Amygdala (tissue), 56 donors: ENCODE results near the gene OR52K1.
"Not testable (repeated sequence)": the region's sequence is repeated elsewhere in the genome, so short reads cannot be mapped to it uniquely, and the experiment has no call there.

Source experiments
- DNase-seq, 56 donors: peaks; one replicate each; lab custom pipeline; 2025; lab: John Stamatoyannopoulos, UW

OR52K1 gene

DNA sequence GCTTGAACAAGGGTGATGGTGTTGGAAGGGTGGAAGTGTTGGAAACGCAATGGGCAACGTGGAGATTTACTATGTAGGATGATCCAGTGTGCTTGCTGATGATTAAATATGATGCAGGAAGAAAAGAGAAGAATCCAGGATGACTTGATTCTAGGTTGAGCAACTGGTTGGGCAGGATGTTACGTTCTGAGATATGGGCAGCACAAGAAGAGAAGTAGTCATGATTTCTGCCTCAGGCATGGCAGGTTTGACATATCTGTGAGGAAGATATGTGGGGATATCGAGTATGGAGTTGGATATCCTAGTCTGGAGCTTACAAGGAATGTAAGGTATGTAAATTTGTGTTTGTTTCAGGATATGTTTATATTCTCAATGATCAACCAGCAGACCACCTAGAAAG is 1.9 kb downstream of the OR52K1 start:
- DNase-seq = no peak

DNA sequence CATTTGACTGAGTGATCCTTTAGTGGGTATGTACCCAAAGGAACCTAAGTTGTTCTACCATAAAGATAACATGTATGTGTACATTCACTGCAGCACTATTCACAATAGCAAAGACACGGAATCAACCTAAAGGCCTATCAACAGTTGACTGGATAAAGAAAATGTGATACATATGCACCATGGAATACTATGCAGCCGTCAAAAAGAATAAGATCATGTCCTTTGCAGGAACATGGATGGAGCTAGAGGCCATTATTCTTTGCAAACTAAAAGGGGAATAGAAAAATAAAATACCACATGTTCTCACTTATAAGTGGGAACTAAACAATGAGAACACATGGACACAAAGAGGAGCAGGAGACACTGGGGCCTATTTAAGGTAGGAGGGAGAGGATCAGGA is 9.0 kb downstream of the OR52K1 start:
- DNase-seq = not testable (repeated sequence)

DNA sequence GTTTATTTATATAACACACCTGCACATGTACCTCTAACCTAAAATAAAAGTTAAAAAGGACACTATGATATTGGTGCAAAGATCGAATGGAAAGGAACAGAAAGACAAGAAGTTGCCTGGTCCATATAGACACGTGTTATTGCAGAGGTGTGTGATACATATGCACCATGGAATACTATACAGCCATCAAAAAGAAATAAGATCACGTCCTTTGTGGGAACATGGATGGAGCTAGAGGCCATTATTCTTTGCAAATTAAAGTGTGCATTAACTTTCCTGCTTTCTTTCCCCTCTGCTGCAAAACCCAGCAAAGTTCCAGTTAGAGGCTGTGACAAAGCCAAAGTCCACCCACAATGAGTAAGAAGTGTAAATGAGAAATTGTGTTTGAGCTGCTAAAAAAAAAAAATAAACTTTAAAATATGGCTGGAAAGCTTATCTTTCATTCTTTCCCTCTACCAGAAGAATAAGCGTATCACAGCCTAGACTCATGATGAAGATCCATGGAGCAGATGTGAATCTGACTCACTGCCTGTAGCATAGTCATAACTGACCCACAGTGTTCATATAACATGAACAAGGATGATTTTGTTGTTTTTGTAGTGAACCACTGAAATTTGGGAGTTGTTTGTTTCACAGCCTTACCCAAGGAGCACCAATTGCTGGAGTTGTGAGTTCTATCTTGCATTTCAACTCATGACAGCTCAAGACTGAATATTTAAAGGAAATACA is 9.6 kb downstream of the OR52K1 start:
- DNase-seq = no peak

DNA sequence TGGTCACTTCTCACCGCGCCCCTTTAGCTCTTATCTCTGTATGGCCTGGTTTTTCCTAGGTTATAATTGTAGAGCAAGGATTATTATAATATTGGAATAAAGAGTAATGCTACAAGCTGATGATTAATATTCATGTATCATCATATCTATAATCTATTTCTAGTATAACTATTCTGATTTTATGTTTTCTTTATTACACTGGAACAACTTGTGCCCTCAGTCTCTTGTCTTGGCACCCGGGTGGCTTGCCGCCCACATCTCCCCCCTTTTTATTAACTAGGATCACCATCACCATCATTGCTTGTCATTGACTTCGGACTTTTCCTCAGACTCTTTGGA is 11.0 kb downstream of the OR52K1 start:
- DNase-seq = no peak

DNA sequence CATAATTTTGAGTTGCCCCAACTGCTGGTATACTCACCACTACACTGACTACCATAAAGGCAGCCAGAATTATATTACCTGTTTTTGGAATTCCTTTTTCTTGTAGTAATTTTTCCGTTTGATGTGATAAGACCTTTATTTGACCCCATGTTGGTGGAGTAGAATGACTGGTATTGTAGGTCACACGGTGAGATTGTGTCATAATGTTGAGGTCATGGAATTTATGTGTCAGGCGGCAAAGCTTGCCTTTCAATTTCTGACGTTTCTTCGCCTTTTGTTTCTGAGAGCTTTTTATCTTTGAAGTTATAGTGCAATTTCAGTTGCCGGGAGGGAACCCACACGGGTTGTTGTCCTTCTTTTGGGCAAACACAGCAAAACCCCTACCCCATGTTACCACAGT is 13.0 kb downstream of the OR52K1 start:
- no peak for DNase-seq

DNA sequence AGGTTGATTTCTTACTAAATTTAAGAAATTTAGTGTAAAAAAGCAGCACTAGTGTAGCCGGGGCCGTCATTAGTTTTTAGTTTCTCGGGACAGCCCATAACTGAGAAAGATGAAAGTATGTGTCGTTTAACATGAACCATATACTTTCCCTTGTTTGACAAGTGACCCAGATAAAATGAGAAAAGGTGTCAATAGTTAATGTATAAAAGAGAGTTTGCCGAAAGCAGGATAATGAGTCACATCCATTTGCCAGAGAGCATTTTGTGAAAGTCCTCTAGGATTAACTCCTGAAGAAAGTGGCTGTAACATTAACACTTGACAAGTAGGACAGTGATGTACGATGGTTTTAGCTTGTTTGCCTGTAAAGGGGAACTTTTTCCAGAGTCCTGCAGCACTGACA is 13.5 kb downstream of the OR52K1 start:
- no peak for DNase-seq

DNA sequence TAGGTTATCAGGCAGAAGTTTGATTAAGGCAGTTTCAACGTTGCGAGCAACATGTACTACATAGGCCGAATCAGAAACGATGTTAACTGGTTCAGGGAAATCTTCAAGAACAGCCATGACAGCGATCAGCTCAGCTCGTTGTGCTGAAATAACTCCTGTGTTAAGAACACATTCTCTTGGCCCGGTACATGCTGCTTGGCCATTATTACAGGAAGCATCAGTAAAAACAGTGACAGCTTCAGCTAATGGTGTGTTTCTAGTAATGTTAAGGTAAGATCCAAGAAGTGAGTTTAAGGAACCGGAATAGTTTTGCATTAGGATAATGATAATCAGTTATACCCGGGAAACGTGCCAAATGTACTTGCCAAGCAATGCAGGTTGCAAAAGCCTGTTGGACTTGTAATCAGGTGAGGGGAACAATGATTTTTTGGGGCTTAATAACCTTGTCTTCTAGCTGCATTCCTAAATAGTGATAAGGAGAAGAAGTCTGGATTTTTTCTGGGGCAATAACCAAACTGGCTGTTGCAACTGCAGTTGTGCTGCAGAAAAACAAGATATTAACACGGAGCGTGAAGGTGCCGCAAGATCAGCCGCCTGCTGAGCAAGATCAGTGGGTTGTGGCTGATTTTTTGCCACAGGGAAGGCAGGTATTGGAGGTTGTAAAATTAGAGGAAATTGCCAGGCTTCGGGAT is 14.3 kb downstream of the OR52K1 start:
- no peak for DNase-seq

DNA sequence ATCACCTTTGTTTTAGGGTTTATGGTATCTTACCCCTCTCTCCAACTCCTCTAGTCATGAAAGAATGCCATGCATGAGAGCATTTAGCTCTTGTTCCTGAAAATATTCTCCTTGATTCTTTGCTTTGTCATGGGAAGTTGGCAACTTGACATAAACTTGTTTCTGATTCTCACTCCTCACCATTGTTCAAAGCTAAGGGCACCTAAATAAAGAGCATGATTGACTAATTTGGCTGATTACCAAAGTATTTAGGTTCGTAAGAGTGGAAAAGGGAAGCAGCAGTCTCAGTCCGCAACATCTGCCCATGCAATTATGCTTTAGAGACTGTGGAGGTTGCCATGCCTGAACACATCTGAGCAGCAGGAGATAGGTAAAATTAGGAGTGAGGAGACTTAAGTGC is 26.4 kb downstream of the OR52K1 start:
- no peak for DNase-seq

DNA sequence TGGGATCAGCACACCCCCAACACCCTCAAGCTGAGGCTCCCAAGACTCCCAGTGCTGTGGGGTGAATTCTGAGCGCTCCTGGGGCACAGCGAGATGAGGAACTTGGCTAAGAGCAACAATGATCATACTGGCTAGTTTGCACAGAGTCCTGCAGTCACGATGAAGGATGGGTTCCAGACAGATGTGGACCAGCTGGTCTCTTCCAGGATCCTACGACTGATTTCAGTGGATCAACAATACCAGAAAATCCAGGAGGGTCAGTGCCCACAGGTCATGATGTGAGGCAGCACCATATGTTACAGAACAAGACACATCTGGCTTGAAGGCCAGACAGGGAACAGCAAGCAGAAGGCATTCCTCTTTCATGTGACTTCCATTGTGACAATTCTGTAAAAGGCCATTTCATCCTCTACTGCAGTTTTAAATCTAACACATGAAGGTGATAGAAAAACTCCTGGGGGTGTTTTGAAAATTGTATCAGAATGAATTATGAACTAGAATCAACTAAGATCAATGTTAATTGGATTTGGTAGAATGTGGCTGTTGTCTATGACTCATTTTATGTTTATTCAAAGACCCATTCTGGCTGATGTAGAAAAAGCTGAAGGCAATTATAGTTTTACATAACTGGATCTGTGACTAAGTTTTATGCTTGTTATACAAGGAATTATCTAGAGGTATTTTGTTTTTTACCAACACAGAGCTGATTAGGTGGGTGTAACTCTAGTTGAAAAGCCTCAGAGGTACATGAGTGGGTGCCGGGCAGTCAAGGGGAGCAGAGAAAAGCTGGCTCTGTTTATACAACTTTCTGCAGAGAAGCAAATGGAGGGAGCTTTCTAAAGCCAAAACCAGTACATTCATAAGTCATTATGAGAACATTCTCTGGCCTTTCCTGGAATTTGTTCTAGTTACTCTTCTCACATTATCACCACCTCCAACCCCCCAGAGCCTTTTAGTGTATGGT is 29.1 kb downstream of the OR52K1 start:
- peak in 8 of 56 donors; percentile 2 to 40 (median 7) for DNase-seq

DNA sequence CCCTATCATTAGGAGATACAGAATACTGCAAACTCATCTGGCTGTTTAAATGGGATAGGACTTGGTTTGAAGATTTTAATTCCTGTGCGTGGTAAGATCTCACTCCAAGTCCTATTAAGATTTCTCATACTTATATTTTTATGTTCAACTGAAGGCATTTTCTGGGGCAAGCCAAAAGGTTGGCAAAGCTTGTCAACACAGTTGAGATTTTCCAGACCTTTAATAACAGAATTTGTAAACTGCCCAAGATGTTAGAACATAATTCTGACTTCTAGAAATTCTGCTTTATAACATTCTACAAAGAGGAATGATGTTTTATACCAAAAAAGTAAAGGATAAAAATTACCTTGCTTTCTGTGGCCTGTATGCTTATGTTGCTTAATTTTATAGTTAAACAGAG is 31.8 kb downstream of the OR52K1 start:
- DNase-seq = no peak

DNA sequence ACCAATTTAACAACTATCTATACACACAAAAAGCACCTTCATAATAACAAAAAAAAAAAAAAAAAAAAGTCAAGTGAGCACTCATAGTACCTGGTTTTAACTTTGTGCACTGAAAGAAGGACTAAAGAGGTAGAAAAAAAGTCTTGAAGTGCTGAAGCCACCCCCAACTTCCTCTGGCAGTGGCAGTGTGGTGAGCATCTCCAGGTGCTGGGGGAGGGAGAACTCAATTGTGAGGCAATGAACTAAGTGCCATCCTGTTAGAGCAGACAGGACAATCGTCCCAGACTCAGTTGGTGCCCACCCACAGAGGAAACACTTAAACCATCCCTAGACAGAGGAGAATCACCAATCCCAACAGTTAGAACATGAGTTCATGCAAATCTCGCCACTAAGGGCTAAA is 39.9 kb downstream of the OR52K1 start:
- no peak for DNase-seq

DNA sequence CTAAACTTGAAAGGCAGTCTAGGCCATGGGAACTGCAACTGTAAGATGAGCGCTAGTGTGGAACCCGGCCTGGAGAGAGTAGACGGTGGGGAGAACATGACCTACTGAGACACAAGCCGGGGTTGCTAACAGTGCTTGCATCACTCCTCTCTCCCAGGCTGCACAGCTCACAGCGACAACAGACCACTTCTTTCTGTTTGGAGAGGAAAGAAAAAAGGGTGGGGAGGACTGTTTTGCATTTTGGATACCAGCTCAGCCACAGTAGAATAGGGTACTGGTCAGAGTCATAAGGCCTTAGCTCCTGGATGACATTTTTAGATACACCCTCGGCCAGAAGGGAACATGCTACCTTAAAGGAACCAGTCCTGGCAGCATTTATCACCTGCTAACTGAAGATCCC is 40.3 kb downstream of the OR52K1 start:
- no peak for DNase-seq

DNA sequence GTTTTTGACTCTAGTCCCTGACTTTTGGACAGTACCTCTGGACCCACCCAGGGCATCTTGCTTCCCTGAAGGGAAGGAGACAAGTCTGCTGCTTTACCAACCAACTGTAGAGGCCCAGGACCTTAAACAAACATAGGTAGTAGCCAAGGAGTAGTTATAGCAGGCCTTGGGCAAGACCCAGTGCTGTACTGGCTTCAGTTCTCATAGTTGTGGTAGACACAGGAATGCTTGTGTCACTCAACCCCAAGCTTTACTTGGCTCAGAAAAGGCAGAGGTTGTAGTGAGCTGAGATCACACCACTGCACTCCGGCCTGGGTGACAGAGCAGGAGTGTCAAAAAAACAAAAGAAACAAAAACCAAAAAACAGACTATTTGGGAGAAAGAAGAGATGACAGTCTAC is 41.2 kb downstream of the OR52K1 start:
- no peak for DNase-seq

DNA sequence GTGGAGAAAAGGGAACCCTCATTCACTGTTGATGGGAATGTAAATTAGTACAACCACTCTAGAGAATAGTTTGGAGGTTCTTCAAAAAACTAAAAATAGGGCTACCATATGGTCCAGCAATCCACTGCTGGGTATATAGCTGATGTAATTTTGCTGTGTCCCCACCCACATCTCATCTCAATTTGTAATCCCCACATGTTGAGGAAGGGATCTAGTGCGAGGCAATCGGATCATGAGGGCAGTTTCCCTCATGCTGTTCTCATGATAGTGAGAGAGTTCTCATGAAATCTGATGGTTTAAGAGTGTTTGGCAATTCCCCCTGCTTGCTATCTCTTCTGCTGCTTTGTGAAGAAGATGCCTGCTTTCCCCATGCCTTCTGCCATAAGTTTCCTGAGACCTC is 45.5 kb downstream of the OR52K1 start:
- no peak for DNase-seq

DNA sequence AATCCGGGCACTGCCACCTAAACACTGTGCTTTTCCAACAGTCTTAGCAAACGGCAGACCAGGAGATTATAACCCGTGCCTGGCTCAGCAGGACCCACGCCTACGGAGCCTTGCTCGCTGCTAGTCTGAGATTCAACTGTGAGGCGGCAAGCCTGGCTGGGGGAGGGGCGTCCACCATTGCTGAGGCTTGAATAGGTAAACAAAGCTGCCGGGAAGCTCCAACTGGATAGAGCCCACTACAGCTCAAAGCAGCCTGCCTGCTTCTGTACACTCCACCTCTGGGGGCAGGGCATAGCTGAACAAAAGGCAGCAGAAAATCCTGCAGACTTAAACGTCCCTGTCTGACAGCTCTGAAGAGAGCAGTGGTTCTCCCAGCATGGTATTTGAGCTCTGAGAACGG is 49.2 kb downstream of the OR52K1 start:
- not testable (repeated sequence) for DNase-seq

DNA sequence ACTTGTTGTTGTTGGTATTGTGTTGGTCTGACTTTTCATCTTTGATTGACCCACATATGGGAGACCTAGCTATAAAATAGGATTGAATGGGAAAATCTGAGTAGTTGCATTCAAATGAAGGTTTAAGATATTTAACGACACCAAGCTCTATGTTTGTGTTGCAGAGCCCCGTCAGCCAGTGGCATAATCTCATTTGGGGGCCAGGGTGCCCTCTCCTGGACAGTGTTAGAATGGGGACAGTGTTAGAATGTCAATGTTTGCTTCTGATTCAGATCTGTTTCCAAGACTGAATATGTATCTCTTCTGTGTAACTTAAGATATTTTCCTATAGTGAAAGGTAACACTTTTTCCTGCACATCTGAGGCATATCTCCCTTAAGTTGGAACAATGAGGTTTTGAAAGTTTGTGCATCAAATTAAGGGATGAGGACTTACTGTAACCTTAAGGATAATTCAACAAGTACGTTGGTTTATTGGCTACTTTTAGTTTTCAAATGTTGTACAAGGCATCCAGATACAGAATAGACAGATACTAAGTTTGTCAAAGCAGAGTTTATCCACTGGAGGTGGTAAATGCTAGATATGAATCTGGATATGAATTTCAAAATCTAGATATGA is 57.3 kb downstream of the OR52K1 start:
- DNase-seq = peak in 24 of 56 donors; percentile 0 to 61 (median 8)

DNA sequence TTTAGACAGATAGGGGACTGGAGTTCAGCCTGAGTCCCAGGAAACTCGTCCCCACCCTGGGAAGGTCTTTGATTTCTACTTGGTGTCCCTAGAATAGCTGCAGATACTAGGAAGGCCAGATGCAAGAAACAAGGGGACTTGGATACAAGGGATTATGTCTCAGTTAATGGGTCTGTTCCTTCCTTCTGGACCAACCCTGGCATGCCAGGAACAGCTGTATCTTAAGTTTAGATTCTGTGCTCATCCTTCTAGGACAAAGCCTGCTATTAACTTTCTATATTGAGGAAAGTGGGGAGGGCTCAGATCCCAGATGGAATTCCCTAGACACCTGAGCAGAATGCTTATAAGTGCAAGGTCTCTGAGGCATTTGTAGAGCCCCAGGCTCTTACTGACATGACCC is 58.6 kb downstream of the OR52K1 start:
- DNase-seq = no peak
